GM10248 (cell line): ENCODE measurements around the gene RNASEH1.

Experiments used
- CTCF ChIA-PET: fragments of 300-600 bp; sonication (Branson Sonifier 250); formaldehyde crosslinking; extraction: SDS; loops from one replicate; lab custom pipeline; 2021; ENCODE audit warnings: antibody characterized with exemption; lab: Yijun Ruan, JAX
- POLR2A ChIA-PET: fragments of 350-650 bp; sonication (Branson Sonifier 250); formaldehyde crosslinking; extraction: SDS; loops from one replicate; lab custom pipeline; 2020; ENCODE audit warnings: antibody characterized with exemption; lab: Yijun Ruan, JAX
- DNase-seq: peaks from one replicate; pipeline ENCODE4 v3.0.0; 2012; ENCODE audit errors: extremely low spot score
- CTCF ChIP-seq: IDR thresholded peaks from 2 replicates; pipeline ENCODE4 v1.5.1; 2012; ENCODE audit warnings: mild to moderate bottlenecking, low read depth; ENCODE audit errors: extremely low read depth, missing control alignments, control extremely low read depth

Gene RNASEH1

GRCh38 chr2:3589086-3589485 is 31.0 kb upstream of the RNASEH1 start:
- TF ChIP-seq CTCF, result no peak
- CTCF ChIA-PET, result no interaction called here
- DNase-seq, result no peak
- POLR2A ChIA-PET, result no interaction called here

GRCh38 chr2:3588084-3588483 is 30.0 kb upstream of the RNASEH1 start:
- CTCF ChIA-PET, result no interaction called here
- POLR2A ChIA-PET, result interaction anchor here (0.7 kb wide), 1 partner anchor 12 kb away, joined by 3 read pairs; no protein-coding TSS in a partner anchor
- no peak for TF ChIP-seq CTCF
- DNase-seq, result no peak

GRCh38 chr2:3587432-3587831 is 29.3 kb upstream of the RNASEH1 start:
- POLR2A ChIA-PET, result no interaction called here
- TF ChIP-seq CTCF, result no peak
- CTCF ChIA-PET, result interaction anchor here (0.9 to 1.4 kb wide), 4 partner anchors 7 to 62 kb away, joined by 3 to 5 read pairs (median 3); partner anchors contain the start of gene COLEC11

GRCh38 chr2:3587021-3587420 is 28.9 kb upstream of the RNASEH1 start:
- ChIA-PET POLR2A (no interaction called here), CTCF (interaction anchor here (0.9 to 1.4 kb wide), 4 partner anchors 7 to 63 kb away, joined by 3 to 5 read pairs (median 3); partner anchors contain the start of gene COLEC11)
- TF ChIP-seq CTCF, result no peak
- DNase-seq, result no peak

More at GRCh38 chr2:3587432-3587831, 29.3 kb upstream of the RNASEH1 start:
- no peak for DNase-seq

- no peak for DNase-seq
- CTCF ChIA-PET, result interaction anchor here (1.2 kb wide), 1 partner anchor 8 kb away, joined by 3 read pairs; the partner anchor contains the start of gene COLEC11
- TF ChIP-seq CTCF, result no peak
- POLR2A ChIA-PET, result no interaction called here
Observed at GRCh38 chr2:3586220-3586619, 28.1 kb upstream of the RNASEH1 start.

GRCh38 chr2:3585261-3586109 is 27.4 kb upstream of the RNASEH1 start:
- no peak for DNase-seq
- POLR2A ChIA-PET, result no interaction called here
- CTCF ChIA-PET, result interaction anchor here (1.5 to 1.9 kb wide), 4 partner anchors 9 to 66 kb away, joined by 4 to 7 read pairs (median 6); partner anchors contain the start of gene COLEC11
- no peak for TF ChIP-seq CTCF
